Measurements from ENCODE around the gene IFT20. TPM values are rescaled to one million over a fixed set of nuclear protein-coding genes. Genes with fewer than 3 reads are reported as not detected.
"Not testable (repeated sequence)": the region's sequence is repeated elsewhere in the genome, so short reads cannot be mapped to it uniquely, and the experiment has no call there.

IFT20 gene
- total RNA-seq, 1 donor from 2014 or later, result 33.2 TPM

GRCh38 chr17:28293994-28294393 is 41.3 kb downstream of the IFT20 start:
- H3K9me3 ChIP-seq, result no peaks in the 10 kb centered on the region
- H3K4me1 ChIP-seq, result no peaks in the 10 kb centered on the region
- ATAC-seq (no peak), DNase-seq (no peak)
- H3K36me3 ChIP-seq, result no peaks in the 10 kb centered on the region
- H3K4me3 ChIP-seq, result no peak overlapping the region
- no peak overlapping the region for H3K27ac ChIP-seq
- no peaks in the 10 kb centered on the region for H3K27me3 ChIP-seq (ENCODE audit: low read depth)
- no peak for TF ChIP-seq CTCF (IDR thresholded peaks at IDR 0.05)
- intact Hi-C loops (cut with DNase I), result no loop called here

- intact Hi-C loops (cut with DNase I); H3K4me1 ChIP-seq; H3K4me3 ChIP-seq; H3K9me3 ChIP-seq; H3K27ac ChIP-seq; H3K36me3 ChIP-seq; ATAC-seq; H3K27me3 ChIP-seq (ENCODE audit: low read depth); DNase-seq: not testable (repeated sequence)
Observed at GRCh38 chr17:28292878-28293277, 42.4 kb downstream of the IFT20 start.

GRCh38 chr17:28291780-28292330 is 43.4 kb downstream of the IFT20 start:
- H3K9me3 ChIP-seq, result no peaks in the 10 kb centered on the region
- TF ChIP-seq CTCF (IDR thresholded peaks at IDR 0.05), result no peak
- H3K36me3 ChIP-seq, result no peaks in the 10 kb centered on the region
- no peak for DNase-seq
- no peak overlapping the region for H3K4me3 ChIP-seq
- no peaks in the 10 kb centered on the region for H3K27me3 ChIP-seq (ENCODE audit: low read depth)
- no peak for ATAC-seq
- H3K27ac ChIP-seq, result no peak overlapping the region
- no peaks in the 10 kb centered on the region for H3K4me1 ChIP-seq
- intact Hi-C loops (cut with DNase I), result no loop called here

- no peaks in the 10 kb centered on the region for H3K9me3 ChIP-seq
- intact Hi-C loops (cut with DNase I), result no loop called here
- ATAC-seq, result no peak
- no peaks in the 10 kb centered on the region for H3K27me3 ChIP-seq (ENCODE audit: low read depth)
- no peaks in the 10 kb centered on the region for H3K36me3 ChIP-seq
- TF ChIP-seq CTCF (IDR thresholded peaks at IDR 0.05), result no peak
- no peak overlapping the region for H3K27ac ChIP-seq
- H3K4me3 ChIP-seq, result no peak overlapping the region
- H3K4me1 ChIP-seq, result no peaks in the 10 kb centered on the region
- DNase-seq, result no peak
Observed at GRCh38 chr17:28290703-28291102, 44.6 kb downstream of the IFT20 start.

- Histone ChIP-seq H3K27ac (no peak overlapping the region), H3K4me1 (peaks cover 3% of the 10 kb centered on the region), H3K9me3 (no peaks in the 10 kb centered on the region), H3K27me3 (ENCODE audit: low read depth) (no peaks in the 10 kb centered on the region), H3K36me3 (no peaks in the 10 kb centered on the region), H3K4me3 (no peak overlapping the region)
- no peak for TF ChIP-seq CTCF (IDR thresholded peaks at IDR 0.05)
- intact Hi-C loops (cut with DNase I), result no loop called here
- ATAC-seq, result no peak
- no peak for DNase-seq
Observed at GRCh38 chr17:28285965-28286364, 49.3 kb downstream of the IFT20 start.

GRCh38 chr17:28282596-28282995 is 52.7 kb downstream of the IFT20 start:
- Histone ChIP-seq H3K36me3 (no peaks in the 10 kb centered on the region), H3K27ac (no peak overlapping the region), H3K4me1 (peaks cover 3% of the 10 kb centered on the region), H3K9me3 (no peaks in the 10 kb centered on the region), H3K27me3 (ENCODE audit: low read depth) (no peaks in the 10 kb centered on the region), H3K4me3 (no peak overlapping the region)
- DNase-seq, result no peak
- ATAC-seq, result peak; percentile 74 to 84
- intact Hi-C loops (cut with DNase I), result no loop called here
- TF ChIP-seq CTCF (IDR thresholded peaks at IDR 0.05), result no peak

Measured in lower lobe of right lung (tissue), 2 donors.